ENCODE data around the gene SLC35F4.

Gene SLC35F4

GRCh38 chr14:57848353-57848752 lies 17.5 kb downstream of the SLC35F4 start:
- DNase-seq (ENCODE audit: low read depth): no peak

GRCh38 chr14:57847706-57848105 lies 18.2 kb downstream of the SLC35F4 start:
- DNase-seq (ENCODE audit: low read depth): no peak

GRCh38 chr14:57847096-57847495 lies 18.8 kb downstream of the SLC35F4 start:
- DNase-seq (ENCODE audit: low read depth): no peak

GRCh38 chr14:57846596-57846995 lies 19.3 kb downstream of the SLC35F4 start:
- no peak for DNase-seq (ENCODE audit: low read depth)

GRCh38 chr14:57845802-57846531 lies 19.9 kb downstream of the SLC35F4 start:
- DNase-seq (ENCODE audit: low read depth): no peak

- no peak for DNase-seq (ENCODE audit: low read depth)
Observed at GRCh38 chr14:57845316-57845715, 20.6 kb downstream of the SLC35F4 start.

GRCh38 chr14:57837267-57837666 lies 28.6 kb downstream of the SLC35F4 start:
- no peak for DNase-seq (ENCODE audit: low read depth)

GRCh38 chr14:57835766-57836165 lies 30.1 kb downstream of the SLC35F4 start:
- no peak for DNase-seq (ENCODE audit: low read depth)

- DNase-seq (ENCODE audit: low read depth): no peak
Observed at GRCh38 chr14:57834961-57835360, 30.9 kb downstream of the SLC35F4 start.

GRCh38 chr14:57834001-57834598 lies 31.8 kb downstream of the SLC35F4 start:
- no peak for DNase-seq (ENCODE audit: low read depth)

- DNase-seq (ENCODE audit: low read depth): no peak
Observed at GRCh38 chr14:57833323-57833722, 32.6 kb downstream of the SLC35F4 start.

- no peak for DNase-seq (ENCODE audit: low read depth)
Observed at GRCh38 chr14:57831981-57832380, 33.9 kb downstream of the SLC35F4 start.

- DNase-seq (ENCODE audit: low read depth): no peak
Observed at GRCh38 chr14:57828713-57829112, 37.2 kb downstream of the SLC35F4 start.

GRCh38 chr14:57823015-57823660 lies 42.8 kb downstream of the SLC35F4 start:
- no peak for DNase-seq (ENCODE audit: low read depth)

- DNase-seq (ENCODE audit: low read depth): no peak
Observed at GRCh38 chr14:57822081-57822480, 43.8 kb downstream of the SLC35F4 start.

GRCh38 chr14:57820581-57820980 lies 45.3 kb downstream of the SLC35F4 start:
- DNase-seq (ENCODE audit: low read depth): no peak

GRCh38 chr14:57818511-57818910 lies 47.4 kb downstream of the SLC35F4 start:
- no peak for DNase-seq (ENCODE audit: low read depth)

GRCh38 chr14:57816568-57817284 lies 49.2 kb downstream of the SLC35F4 start:
- no peak for DNase-seq (ENCODE audit: low read depth)

GRCh38 chr14:57814726-57815125 lies 51.2 kb downstream of the SLC35F4 start:
- DNase-seq (ENCODE audit: low read depth): no peak

- DNase-seq (ENCODE audit: low read depth): no peak
Observed at GRCh38 chr14:57812741-57813140, 53.2 kb downstream of the SLC35F4 start.

- no peak for DNase-seq (ENCODE audit: low read depth)
Observed at GRCh38 chr14:57811998-57812546, 53.8 kb downstream of the SLC35F4 start.

GRCh38 chr14:57809808-57810207 lies 56.1 kb downstream of the SLC35F4 start:
- DNase-seq (ENCODE audit: low read depth): no peak

Measured in stimulated activated CD8-positive, alpha-beta memory T cell treated with anti-CD3 and anti-CD28 coated beads, Interleukin-12 subunit alpha, Interleukin-12 subunit beta, amount 100 ng/mL, for 4 hours (primary cell).